Measurements from ENCODE around the gene PAQR9.

Gene PAQR9

DNA sequence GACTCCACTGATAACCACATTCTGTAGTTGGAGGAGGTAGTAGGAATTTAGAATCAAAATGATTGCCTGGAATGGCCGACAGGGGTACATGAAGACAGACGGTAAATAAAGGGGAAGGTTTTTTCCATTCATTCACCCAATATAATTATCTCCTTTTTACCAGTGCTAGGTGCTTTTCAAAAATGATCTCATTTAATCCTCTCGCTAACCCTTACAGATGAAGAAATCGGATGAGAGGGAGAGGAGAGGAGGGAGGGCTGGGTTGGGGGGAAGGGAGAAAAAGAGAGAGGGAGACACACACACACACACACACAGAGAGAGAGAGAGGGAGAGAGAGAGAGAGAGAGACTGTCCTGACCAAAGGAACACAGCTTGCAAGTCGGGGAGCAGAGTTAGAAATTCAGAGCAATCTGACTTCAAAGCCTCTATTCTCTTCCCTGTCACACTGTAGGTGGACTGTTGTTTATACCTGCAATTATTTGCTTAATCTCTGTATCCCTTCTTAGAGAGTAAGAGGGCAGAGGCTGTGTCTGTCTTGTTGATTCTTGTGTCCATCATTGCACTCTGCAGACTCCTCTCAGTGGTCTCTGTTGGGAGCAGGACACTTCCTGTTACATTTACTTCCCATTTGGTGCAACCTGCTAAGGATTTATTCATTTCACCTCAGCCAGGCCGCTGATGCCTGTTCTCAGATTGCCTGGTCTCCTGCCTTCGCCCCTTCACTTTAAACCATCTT is 18.7 kb upstream of the PAQR9 start:
- DNase-seq = peak in 1 of 2 experiments; percentile 39

DNA sequence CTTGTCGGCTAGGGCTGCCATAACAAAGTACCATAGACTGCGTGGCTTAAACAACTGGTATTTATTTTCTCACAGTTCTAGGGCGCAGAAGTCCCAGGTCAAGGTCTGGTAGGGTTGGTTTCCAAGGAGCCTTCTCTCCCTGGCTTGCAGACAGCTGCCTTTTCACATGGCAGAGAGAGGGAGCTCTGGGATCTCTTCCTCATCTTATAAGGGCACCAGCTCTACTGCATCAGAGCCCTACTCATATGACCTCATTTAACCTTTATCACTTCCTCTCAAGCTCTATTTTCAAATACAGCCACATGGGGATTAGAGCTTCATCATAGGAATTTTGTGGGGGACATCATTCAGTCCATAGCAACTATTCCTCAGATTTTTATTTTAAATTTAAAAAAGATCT is 17.6 kb upstream of the PAQR9 start:
- DNase-seq = peak in 1 of 2 experiments; percentile 45

DNA sequence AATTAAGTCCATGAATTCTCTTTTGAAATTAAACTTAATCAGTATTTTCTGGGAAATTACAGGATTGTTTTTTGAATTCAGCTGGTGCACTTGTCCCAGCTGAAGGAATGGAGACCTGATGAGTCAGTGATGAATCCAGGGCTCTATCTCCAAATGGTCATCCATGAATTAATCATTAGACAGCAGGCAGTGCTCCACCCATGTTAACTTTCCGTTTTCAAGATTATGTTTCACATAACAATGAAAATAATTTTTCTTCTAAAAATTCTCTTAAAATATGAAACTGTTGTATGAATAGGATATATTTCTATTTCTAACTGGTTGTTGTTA is 13.9 kb upstream of the PAQR9 start:
- DNase-seq = no peak

DNA sequence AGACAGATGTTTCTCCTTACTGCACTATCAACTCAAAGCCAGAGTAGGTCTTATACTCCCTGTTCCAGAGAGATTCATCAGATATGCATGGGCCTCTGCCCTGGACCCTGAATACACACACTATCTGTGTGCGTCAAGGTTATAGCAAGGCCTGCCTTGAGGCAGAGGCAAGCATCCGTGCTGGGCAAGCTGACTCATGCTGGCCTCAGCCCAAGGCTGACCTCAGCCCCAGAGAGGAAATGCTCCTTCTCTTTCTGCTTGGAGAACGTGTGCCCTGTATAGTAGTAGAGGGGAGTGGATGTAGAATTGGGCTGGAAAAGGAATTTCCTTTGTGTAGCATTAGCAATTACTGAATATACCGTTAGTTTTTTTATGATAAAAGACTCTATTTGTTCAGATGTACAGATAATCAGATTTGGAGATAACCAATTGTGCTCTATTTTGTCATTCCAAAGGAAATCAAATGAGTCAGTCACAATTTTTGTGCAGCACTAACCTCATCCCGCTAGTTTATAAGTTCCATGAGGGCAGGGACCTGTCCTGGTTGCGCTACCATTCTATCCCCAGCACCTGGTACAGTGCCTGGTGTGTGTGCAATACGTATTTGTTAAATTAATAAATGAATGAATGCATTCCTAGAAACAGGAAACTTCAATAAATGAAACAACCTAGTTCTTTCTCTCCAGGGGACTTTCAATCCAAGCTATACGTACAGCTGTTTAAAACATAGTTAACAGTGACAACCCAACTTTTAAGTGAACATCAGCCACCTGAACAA is 13.3 kb upstream of the PAQR9 start:
- no peak for DNase-seq

DNA sequence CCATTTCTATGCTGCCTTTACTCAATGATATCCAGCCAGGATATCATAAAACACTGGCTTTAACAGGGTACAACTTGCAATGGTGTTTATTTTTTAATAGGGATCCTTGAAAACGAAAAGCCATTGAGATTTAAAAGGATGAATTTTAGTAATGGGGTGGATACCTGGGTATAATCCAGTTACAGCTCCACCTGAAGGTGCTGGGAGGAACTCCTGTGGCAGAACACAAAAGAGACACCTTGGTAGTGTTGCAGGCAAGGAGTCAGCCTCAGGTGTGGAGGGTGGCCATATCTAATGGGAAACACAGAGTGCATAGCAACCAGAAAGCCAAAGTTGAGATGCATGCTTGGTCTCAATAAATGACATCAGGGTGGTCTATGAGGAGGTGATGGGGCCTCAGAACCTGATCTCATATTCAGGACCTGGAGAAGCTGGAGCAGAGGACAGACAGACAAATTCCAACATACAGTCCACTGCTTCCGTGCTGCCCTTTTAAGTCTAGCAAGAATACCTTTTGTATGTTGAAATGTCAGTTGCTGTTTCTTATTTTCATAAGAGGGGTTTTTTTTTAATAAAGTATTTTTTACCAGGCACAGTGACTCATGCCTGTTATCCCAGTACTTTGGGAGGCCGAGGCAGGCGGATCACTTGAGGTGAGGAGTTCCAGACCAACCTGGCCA is 12.0 kb upstream of the PAQR9 start:
- DNase-seq = no peak

DNA sequence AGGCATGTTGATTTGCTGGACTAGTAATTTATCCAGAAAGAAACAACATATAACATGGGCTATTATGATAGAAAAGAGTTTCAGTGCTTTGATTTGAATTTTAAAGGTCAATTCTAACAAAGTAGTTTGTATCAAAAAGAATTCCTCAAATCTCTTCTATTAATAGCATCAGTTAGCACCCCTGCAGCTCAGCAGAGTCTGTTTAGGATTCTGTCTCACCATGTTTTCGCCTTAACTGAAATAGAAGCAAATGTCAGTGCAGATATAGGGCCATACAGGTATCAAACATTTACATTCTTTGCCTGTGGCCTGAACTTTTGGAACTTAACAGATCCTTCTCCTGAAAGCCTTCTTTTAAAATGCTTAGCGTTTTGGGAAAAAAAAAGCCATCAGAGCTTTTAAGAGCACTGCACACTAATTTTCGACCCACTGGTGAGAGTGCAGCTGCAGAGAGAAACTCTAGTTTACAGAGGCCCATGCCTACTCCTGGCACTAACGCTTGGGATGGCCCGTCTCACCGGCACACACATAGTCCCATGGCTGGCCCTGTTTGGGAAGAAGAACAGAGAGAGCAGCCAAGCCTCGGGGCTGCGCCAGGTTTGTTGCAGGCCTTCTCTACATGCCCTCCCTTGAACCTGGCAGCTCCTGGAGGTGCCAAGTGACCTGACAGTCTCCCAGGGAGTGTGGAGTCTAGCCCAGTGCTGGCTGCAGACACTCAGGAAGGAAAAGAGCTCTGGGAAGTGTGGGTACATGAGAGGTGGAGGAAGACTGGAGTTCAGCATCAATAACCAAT is 9.9 kb upstream of the PAQR9 start:
- no peak for DNase-seq

DNA sequence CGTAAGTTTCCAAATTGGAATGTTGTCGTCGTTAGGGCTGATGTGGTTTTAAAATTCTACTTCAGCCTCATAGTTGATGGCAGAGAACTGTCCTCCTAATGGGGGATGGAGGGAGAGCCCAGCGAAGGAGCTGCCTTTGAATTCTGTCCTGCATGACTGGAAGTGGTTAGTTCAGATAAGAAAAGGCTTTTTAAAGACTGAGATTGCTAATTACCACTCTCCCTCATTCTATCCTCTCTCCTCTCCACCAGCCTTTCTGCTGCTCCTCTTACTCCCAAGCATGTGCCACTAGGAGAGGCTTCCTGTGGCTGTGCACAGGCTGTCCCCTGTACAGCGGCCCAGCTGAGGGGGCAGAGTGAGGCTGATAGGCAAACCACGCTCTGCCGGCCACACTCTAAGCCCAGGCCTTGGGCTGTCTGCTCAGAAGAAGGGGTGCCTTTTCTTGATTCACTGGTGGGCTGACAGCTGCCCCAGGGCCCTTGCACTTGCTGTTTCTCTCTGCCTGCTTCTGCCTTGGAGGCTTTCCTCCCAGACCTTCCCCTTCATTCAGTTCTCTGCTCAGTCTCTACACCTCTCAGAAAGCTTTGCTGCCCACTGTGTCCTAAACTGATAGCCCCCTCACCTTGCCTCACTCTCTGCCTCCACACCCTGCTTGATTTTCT is 8.7 kb upstream of the PAQR9 start:
- no peak for DNase-seq

DNA sequence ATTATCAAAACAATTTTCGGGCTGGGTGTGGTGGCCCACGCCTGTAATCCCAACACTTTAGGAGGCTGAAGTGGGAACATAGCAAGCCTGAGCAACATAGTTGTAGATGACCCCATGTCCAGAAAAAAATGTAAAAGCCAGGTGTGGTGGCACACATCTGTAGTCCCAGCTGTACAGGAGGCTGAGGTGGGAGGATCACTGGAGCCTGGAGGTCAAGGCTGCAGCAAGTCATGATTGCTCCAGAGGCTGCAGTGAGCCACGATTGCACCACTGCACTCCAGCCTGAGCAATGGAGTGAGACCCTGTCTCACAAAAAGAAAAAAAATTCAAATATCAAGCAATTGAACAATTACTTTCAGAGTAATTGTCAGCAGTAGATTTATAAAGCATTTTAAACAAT is 8.0 kb upstream of the PAQR9 start:
- DNase-seq = no peak

DNA sequence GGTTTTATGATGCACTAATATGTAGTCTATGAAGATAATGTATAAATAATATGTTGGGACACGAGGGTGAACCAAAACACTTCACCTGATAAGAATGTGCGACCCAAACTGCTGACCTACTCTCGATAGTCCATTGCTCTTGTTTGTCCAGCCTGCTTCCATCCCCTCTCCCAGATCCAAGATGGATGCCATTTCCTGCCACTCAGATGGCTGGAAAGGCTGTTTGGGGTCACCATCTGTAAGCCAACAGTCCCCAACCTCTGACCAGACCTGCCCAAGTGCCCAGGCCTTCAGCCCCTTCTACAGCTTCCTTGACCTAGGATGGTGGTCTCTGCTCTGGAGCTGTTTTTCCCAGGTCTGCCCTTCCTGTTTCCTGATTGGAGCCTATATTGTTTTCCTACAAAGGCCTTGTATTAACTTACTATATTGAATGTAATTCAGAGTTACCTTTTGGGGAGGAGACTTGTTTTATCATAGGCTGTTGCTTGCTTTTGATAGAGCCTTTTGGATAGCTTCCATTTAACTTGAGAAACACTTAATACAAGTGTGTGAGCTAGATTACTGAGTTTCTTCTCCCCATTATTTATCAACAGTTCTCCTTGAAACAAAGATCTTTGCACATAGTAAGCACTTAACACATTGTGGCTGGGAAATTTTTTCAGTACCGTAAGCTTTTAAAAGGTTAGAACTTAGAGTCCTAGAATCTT is 5.0 kb upstream of the PAQR9 start:
- DNase-seq = no peak

DNA sequence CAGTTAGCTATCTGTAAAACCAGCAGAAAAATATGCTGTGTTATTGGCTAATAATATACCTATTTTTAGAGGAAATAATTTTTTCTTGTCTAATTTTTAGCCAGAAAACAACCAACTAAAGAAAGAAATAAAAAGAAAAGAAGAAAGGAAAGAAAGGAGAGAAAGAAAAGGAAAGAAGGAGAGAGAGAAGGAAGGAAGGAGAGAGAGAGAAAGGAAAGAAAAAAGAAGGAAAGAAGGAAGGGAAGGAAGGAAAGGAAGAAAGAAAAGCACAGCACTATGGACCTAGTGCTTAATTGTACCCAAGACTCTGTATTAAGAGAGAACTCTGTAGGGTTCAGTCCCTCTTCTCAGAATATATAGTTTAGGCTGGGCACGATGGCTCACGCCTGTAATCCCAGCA is 3.3 kb upstream of the PAQR9 start:
- no peak for DNase-seq

DNA sequence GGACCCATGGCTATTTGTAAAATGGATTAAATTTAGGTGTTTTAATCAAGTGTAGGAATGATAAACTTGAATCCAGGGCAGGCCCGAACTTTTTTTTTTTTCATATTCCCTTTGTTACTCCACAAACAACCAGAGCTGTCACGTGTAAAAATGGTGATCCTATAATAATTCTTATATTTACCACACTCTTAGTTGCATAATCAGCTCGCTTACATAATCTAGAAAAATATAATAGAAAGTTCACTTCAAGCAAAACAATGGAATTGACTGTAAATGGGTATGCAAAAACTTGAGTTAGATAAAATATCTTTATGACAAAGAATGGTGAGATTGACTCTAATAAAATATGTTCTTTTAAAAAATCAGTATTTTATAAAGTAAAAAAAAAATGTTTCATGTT is 2.1 kb upstream of the PAQR9 start:
- DNase-seq = no peak

DNA sequence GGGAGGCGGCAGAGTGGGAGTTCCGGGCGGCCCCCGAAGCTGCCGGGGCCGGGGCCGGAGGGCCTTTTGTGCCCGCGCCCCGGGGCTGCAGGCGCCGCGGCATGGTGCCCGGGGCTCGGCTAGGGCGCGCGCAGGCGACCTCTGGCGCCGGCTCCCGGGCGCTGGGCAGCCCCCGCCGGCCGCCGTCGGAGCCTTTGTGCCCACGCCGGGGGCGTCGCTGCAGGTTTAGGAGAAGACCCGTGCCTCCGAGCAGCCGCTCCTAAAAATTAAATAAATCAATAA is 299 bp downstream of the PAQR9 start:
- DNase-seq = no peak

DNA sequence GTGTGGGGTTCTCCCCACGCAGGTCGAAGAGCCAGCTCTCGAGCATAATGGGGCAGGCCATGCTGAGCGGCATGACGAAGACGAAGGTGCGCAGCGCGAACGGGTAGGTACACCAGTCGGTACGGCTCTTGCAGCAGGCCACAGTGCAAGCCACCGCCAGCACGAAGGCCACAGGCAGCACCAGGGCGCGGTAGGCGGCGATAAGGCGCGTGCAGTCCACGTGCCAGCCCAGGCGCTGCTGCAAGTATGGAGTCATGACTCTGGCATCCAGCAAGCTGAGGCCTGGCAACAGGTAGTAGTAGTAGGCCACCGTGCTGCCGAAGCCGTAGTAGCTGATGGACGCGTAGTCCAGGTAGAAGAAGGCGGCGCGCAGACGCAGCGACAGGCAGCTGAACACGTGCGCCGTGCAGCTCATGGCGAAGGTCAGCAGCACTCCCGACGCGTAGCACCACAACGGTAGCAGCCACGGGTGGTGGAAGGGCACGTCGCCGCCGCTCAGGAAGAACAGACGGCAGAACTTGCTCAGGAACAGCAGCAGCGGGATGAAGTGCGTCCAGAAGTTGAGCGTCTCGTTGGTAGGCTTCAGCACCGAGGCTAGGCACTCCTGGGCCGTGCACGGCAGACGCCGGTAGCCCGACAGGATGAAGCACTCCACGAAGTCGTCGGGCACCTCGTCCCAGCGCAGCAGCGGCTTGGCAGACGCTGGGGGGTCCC is 797 bp downstream of the PAQR9 start:
- DNase-seq = peak in 1 of 2 experiments; percentile 58

DNA sequence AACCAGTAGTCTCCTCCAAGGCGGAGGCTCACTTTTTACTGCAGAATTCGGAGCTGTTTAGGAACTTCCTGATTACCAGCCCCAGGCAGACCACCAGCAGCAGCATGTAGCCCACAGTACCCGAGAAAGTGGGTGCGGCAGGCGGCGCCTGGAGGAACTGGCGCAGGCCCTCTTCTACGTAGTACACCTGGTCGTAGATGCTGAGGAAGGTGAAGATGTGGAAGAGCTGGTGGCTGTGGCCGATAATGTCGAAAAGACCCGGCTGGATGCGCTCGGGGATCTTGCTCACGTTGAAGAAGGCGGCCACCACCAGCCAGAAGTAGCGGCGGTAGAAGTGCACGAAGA is 1.3 kb downstream of the PAQR9 start:
- no peak for DNase-seq

DNA sequence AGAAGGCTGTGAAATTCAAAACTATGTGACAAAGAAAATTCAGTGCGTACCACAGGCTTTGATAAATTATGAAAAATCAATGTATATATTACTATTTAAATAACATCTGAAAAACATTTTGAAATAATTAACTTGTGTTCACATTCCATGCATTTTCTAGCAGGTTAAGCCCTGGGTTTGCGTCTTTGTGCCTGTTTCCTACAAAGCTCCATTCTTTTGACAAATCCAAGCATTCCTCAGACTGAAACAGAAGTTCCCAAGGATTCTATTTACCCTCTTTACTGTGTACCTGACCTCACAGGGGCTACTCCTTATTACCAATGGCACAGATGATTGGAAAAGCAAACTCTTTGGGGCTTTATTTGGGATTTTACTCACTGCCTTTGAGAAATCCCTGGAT is 1.9 kb downstream of the PAQR9 start:
- DNase-seq = no peak

DNA sequence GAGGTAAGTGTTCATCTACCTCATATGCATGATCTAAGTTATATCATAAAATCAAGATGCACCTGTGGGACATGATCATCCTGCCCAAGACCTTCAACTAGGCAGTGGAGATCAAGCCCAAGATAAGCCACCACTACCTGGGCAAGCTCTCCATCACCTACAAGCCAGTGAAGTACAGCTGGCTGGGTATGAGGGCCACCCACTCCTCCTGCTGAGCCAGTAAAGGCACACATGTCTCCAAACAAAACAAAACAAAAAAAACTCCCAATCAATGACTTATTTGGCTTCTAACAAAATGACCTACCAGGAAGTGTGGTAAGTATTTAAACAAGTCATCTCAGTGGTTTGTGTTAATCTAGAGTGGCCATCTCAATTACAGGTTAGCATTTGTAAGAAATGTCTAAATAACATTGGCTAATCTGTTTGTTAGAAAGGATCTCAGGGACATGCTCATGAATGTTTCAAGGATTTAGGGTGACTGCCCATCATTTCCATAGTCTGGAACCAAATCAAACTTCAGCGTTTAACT is 3.1 kb downstream of the PAQR9 start:
- no peak for DNase-seq

DNA sequence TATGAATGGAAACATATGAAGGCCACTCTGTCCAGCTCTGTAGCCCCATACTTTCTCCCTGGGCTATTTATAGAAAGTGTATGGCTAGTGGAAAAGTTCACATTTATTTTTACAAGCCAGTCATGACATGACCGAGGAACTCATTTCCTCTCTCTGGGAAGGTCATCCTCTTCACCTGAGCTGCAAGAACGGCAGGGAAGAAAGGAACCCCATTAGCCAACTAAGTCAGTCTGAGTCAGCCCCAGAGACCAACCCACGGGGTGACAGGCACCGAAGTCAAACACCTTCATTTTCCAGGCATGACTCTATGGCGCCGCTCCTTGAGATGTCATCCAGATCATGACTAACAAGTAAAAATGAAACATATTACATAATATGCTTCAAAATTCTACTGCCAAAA is 4.8 kb downstream of the PAQR9 start:
- no peak for DNase-seq

DNA sequence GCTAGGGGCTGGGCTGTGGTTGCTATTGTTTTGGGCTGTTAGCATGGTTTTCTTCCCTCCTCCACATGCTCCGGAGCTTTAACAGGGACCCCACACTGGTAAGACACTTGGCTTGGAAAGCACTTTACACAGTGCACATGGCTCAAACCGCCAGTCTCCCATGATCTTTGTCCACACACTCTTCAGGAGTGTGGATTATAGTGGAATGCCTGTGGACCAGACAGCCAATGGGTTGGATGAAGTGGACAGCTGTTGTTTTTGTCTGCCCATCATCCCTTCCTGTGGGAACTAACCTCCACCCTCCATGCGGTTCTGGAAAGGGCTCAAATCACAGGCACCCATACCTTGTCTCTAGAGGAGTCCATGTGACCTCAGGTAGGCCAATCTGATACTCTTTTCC is 10.0 kb downstream of the PAQR9 start:
- peak in 1 of 2 experiments; percentile 14 for DNase-seq

DNA sequence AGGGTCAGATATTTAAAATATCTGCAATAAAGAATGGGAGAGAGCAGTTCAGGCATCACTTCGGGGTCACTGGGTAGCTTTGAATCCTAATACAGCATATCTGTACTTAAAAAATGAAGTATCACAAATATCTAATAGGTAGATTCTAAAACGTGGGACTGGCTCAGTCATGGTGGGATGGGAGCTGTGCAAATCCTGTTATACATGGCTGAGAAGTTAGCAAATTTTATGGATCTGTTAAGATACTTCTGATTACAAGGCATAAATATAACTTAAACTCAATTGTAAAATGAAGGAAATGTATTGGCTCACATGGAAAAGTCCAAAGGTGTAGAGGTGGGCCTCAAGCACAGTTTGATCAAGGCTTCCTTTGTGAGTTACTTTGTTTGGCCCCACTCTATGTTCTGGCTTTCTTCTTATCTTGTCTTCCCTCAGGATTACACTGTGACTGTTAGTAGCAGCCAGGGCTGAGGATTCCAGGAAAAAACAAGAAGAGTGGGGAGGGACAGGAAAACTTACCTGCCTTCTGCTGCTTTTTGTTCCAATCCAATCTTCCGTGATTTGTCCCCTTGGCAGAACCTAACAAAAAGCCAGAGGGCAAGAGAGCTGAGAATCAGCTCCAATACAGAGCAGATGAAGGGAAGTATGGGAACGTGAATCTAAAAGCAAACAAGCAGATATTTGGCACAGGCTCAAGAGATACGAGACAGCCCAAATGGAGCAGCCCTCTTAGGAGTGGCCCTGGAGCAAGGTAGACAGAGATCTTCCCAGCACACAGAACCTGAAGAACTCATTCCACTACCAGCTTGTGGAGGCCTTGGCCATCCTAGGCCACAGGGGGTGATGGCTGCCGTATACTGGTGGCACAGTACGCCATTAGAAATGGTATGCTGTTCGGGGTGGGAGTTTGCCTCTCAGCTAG is 10.9 kb downstream of the PAQR9 start:
- DNase-seq = no peak

DNA sequence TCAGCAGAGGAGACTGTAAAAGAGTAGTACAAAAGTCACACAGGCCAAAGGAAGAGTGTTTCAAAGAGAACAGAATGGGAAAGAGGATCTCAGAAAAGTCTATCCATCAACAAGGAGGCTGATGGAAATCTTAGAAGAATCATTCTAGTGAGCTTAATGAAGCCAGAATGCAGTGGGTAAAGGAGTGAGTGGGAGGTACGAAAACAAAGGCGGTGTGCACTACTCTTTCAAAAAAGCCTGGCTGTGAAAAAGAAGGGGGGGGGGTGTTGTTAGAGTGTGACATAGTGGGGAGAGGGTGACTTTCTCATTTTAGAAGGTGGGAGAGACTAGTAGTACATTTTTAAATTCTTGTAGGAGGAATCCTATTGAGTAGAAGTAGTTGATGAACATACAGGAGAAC is 11.7 kb downstream of the PAQR9 start:
- no peak for DNase-seq
